Ascending aorta (tissue), 2 donors: ENCODE measurements around the gene LRRC66. TPM values are rescaled to one million over a fixed set of nuclear protein-coding genes. Genes with fewer than 3 reads are reported as not detected.

Source experiments
- DNase-seq, 2 donors: peaks; one replicate each; pipeline ENCODE4 v3.0.0-alpha.2; 2019; ENCODE audit warnings: low spot score in 2 of 2
- H3K27ac ChIP-seq, 2 donors: fragments of 200-600 bp; sonication (generic); one replicate each; pipeline ENCODE4 v1.5.1; 2016 to 2017; ENCODE audit warnings: mild to moderate bottlenecking in 1 of 2
- H3K27me3 ChIP-seq: fragments of 200-600 bp; sonication (generic); one replicate; pipeline ENCODE4 v1.5.1; 2017
- H3K36me3 ChIP-seq, 2 donors: fragments of 200-600 bp; sonication (generic); one replicate each; pipeline ENCODE4 v1.5.1; 2016
- H3K4me1 ChIP-seq, 2 donors: fragments of 200-600 bp; sonication (generic); one replicate each; pipeline ENCODE4 v1.5.1; 2016 to 2017; ENCODE audit warnings: mild to moderate bottlenecking in 1 of 2
- H3K4me3 ChIP-seq, 2 donors: fragments of 200-600 bp; sonication (generic); one replicate each; pipeline ENCODE4 v1.5.1; 2016 to 2017; ENCODE audit warnings: mild to moderate bottlenecking in 1 of 2
- H3K9me3 ChIP-seq, 2 donors: fragments of 200-600 bp; sonication (generic); one replicate each; pipeline ENCODE4 v1.5.1; 2016
- CTCF ChIP-seq, 3 experiments: fragments of 200-600 bp in 2 of 3; fragments of 450-650 bp in 1 of 3; sonication (generic) in 2 of 3; IDR thresholded peaks; one replicate each; pipeline ENCODE4 v1.5.1; 2016 to 2019; ENCODE audit warnings: antibody characterized with exemption in 3 of 3, mild to moderate bottlenecking in 1 of 3, moderate library complexity in 1 of 3
- intact Hi-C: fragments of 100-400 bp; cut with DNase I; formaldehyde crosslinking; loops from one replicate; pipeline ENCODE4 v1.15.1; 2023
- total RNA-seq: library from RNA; depleted of rRNA; stranded (reverse); fragments of >200 nt; gene quantifications from one replicate; pipeline ENCODE4 v1.1.0, GENCODE V29; 2016

Gene LRRC66
- total RNA-seq: 8.5 TPM

- no peak for DNase-seq
- Histone ChIP-seq H3K36me3 (peaks cover 10 to 36% of the 10 kb centered on the region in 2 donors), H3K4me3 (no peak within 1 kb of the TSS), H3K27me3 (no peaks in the 10 kb centered on the region), H3K4me1 (no peaks in the 10 kb centered on the region), H3K27ac (no peak within 1 kb of the TSS), H3K9me3 (no peaks in the 10 kb centered on the region)
- no peak for TF ChIP-seq CTCF (IDR thresholded peaks at IDR 0.05)
- intact Hi-C loops: no loop called here
Observed at GRCh38 chr4:52019936-52020657, at the start of gene LRRC66. Gene LRRC66, minus strand, starts transcription at chr4:52020363. Its CDS starts 2,750 bp downstream, at chr4:52017613.

- no peak overlapping the region for H3K4me3 ChIP-seq
- no peaks in the 10 kb centered on the region for H3K4me1 ChIP-seq
- no peaks in the 10 kb centered on the region for H3K36me3 ChIP-seq
Observed at GRCh38 chr4:52069571-52069970, 49.4 kb upstream of the LRRC66 start.

GRCh38 chr4:52059372-52059771, 39.2 kb upstream of the LRRC66 start:
- no peak for DNase-seq
- H3K4me3 ChIP-seq: no peak overlapping the region
- intact Hi-C loops: loop anchor here (10.0 kb wide), 1 partner anchor 655 kb away; no protein-coding TSS in a partner anchor
- H3K9me3 ChIP-seq: no peaks in the 10 kb centered on the region
- H3K36me3 ChIP-seq: no peaks in the 10 kb centered on the region
- TF ChIP-seq CTCF (IDR thresholded peaks at IDR 0.05): no peak
- H3K27ac ChIP-seq: no peak overlapping the region
- no peaks in the 10 kb centered on the region for H3K4me1 ChIP-seq
- no peaks in the 10 kb centered on the region for H3K27me3 ChIP-seq

More at GRCh38 chr4:52069571-52069970, 49.4 kb upstream of the LRRC66 start:
- Histone ChIP-seq H3K9me3 (no peaks in the 10 kb centered on the region), H3K27ac (no peak overlapping the region), H3K27me3 (no peaks in the 10 kb centered on the region)
- TF ChIP-seq CTCF (IDR thresholded peaks at IDR 0.05): no peak
- DNase-seq: no peak
- intact Hi-C loops: no loop called here

GRCh38 chr4:52058275-52058674, 38.1 kb upstream of the LRRC66 start:
- H3K36me3 ChIP-seq: no peaks in the 10 kb centered on the region
- H3K27me3 ChIP-seq: no peaks in the 10 kb centered on the region
- no peaks in the 10 kb centered on the region for H3K4me1 ChIP-seq
- H3K27ac ChIP-seq: no peak overlapping the region
- no peak for DNase-seq
- TF ChIP-seq CTCF (IDR thresholded peaks at IDR 0.05): no peak
- intact Hi-C loops: loop anchor here (10.0 kb wide), 1 partner anchor 657 kb away; no protein-coding TSS in a partner anchor
- H3K4me3 ChIP-seq: no peak overlapping the region
- H3K9me3 ChIP-seq: no peaks in the 10 kb centered on the region

GRCh38 chr4:52057196-52057595, 37.0 kb upstream of the LRRC66 start:
- no peaks in the 10 kb centered on the region for H3K36me3 ChIP-seq
- DNase-seq: no peak

More at GRCh38 chr4:52057196-52057595, 37.0 kb upstream of the LRRC66 start:
- no peak for TF ChIP-seq CTCF (IDR thresholded peaks at IDR 0.05)
- Histone ChIP-seq H3K9me3 (no peaks in the 10 kb centered on the region), H3K27ac (no peak overlapping the region), H3K4me1 (no peaks in the 10 kb centered on the region), H3K27me3 (no peaks in the 10 kb centered on the region), H3K4me3 (no peak overlapping the region)
- intact Hi-C loops: loop anchor here (10.0 kb wide), 1 partner anchor 658 kb away; no protein-coding TSS in a partner anchor
